Activated CD4-positive, alpha-beta T cell treated with anti-CD3 and anti-CD28 coated beads, Interleukin-2, amount 10 ng/mL, durations not matched to agents 7 days and 5 days (primary cell): ENCODE measurements around the gene UBE2H. TPM values are rescaled to one million over a fixed set of nuclear protein-coding genes. Genes with fewer than 3 reads are reported as not detected.
"Not testable (repeated sequence)": the region's sequence is repeated elsewhere in the genome, so short reads cannot be mapped to it uniquely, and the experiment has no call there.

Source experiments
- CTCF ChIA-PET: fragments of 350-600 bp; sonication (Branson Sonifier 250); formaldehyde crosslinking; loops from one replicate; lab custom pipeline; 2021; ENCODE audit warnings: antibody characterized with exemption; lab: Charles Lee
- POLR2A ChIA-PET: fragments of 350-600 bp; sonication (Branson Sonifier 250); formaldehyde crosslinking; loops from one replicate; lab custom pipeline; 2021; ENCODE audit warnings: antibody characterized with exemption; lab: Charles Lee
- DNase-seq: peaks from one replicate; pipeline ENCODE4 v3.0.0-alpha.2; 2020
- H3K27ac Mint-ChIP-seq: one replicate; pipeline ENCODE4 v1.8.0; 2021; ENCODE audit warnings: mild to moderate bottlenecking, moderate library complexity, mixed read lengths
- H3K27me3 Mint-ChIP-seq: one replicate; pipeline ENCODE4 v1.8.0; 2021; ENCODE audit warnings: mixed read lengths
- H3K36me3 Mint-ChIP-seq: one replicate; pipeline ENCODE4 v1.8.0; 2021; ENCODE audit warnings: low read depth, mixed read lengths
- H3K4me1 Mint-ChIP-seq: one replicate; pipeline ENCODE4 v1.8.0; 2021; ENCODE audit warnings: mixed read lengths
- H3K4me3 Mint-ChIP-seq: one replicate; pipeline ENCODE4 v1.8.0; 2021; ENCODE audit warnings: mild to moderate bottlenecking, moderate library complexity, mixed read lengths
- H3K9me3 Mint-ChIP-seq: one replicate; pipeline ENCODE4 v1.8.0; 2021; ENCODE audit warnings: mixed read lengths
- total RNA-seq, 2 experiments: library from RNA; stranded (reverse); gene quantifications; one replicate each; pipeline ENCODE4 v1.2.3, GENCODE V29; 2021

UBE2H gene
- total RNA-seq, 2 experiments from 2014 or later, result 34.9 to 40.3 TPM

- no peak overlapping the region for H3K27ac Mint-ChIP-seq
- H3K4me1 Mint-ChIP-seq, result peaks cover 31% of the 10 kb centered on the region
- ChIA-PET CTCF (no interaction called here), POLR2A (no interaction called here)
- DNase-seq, result no peak
- no peaks in the 10 kb centered on the region for H3K9me3 Mint-ChIP-seq
- H3K4me3 Mint-ChIP-seq, result no peak overlapping the region
- peaks cover 35% of the 10 kb centered on the region for H3K36me3 Mint-ChIP-seq
- no peaks in the 10 kb centered on the region for H3K27me3 Mint-ChIP-seq
Measured at GRCh38 chr7:129875745-129876411, 76.9 kb downstream of the UBE2H start.

GRCh38 chr7:129875160-129875559 lies 77.6 kb downstream of the UBE2H start:
- CTCF ChIA-PET, result interaction anchor here (0.8 kb wide), 1 partner anchor 9 kb away, joined by 4 read pairs; no protein-coding TSS in a partner anchor
- Mint-ChIP-seq H3K4me3 (no peak overlapping the region), H3K4me1 (peaks cover 26% of the 10 kb centered on the region), H3K27ac (no peak overlapping the region), H3K9me3 (no peaks in the 10 kb centered on the region), H3K27me3 (no peaks in the 10 kb centered on the region), H3K36me3 (peaks cover 35% of the 10 kb centered on the region)
- POLR2A ChIA-PET, result no interaction called here
- DNase-seq, result no peak

- H3K27me3 Mint-ChIP-seq, result no peaks in the 10 kb centered on the region
- CTCF ChIA-PET, result interaction anchor here (0.7 to 0.8 kb wide), 3 partner anchors 9 to 296 kb away, joined by 3 to 4 read pairs (median 4); no protein-coding TSS in a partner anchor
- POLR2A ChIA-PET, result no interaction called here
- peaks cover 21% of the 10 kb centered on the region for H3K4me1 Mint-ChIP-seq
- H3K9me3 Mint-ChIP-seq, result no peaks in the 10 kb centered on the region
- peaks cover 37% of the 10 kb centered on the region for H3K36me3 Mint-ChIP-seq
- no peak overlapping the region for H3K27ac Mint-ChIP-seq
- no peak overlapping the region for H3K4me3 Mint-ChIP-seq
- no peak for DNase-seq
Measured at GRCh38 chr7:129874722-129875121, 78.0 kb downstream of the UBE2H start.

GRCh38 chr7:129872054-129872453 lies 80.7 kb downstream of the UBE2H start:
- Mint-ChIP-seq H3K4me3 (no peak overlapping the region), H3K27ac (no peak overlapping the region), H3K9me3 (no peaks in the 10 kb centered on the region), H3K36me3 (peaks cover 23% of the 10 kb centered on the region), H3K27me3 (no peaks in the 10 kb centered on the region), H3K4me1 (peaks cover 3% of the 10 kb centered on the region)
- no peak for DNase-seq
- ChIA-PET CTCF (interaction anchor here (0.8 to 1.3 kb wide), 2 partner anchors 13 to 34 kb away, joined by 3 to 4 read pairs; no protein-coding TSS in a partner anchor), POLR2A (no interaction called here)

- ChIA-PET CTCF (no interaction called here), POLR2A (no interaction called here)
- Mint-ChIP-seq H3K36me3 (peaks cover 16% of the 10 kb centered on the region), H3K27me3 (no peaks in the 10 kb centered on the region), H3K4me1 (peaks cover 1% of the 10 kb centered on the region), H3K27ac (no peak overlapping the region), H3K4me3 (no peak overlapping the region), H3K9me3 (no peaks in the 10 kb centered on the region)
- no peak for DNase-seq
Measured at GRCh38 chr7:129870668-129871067, 82.1 kb downstream of the UBE2H start.

- H3K36me3 Mint-ChIP-seq, result peaks cover 10% of the 10 kb centered on the region
- H3K4me1 Mint-ChIP-seq, result peaks cover 10% of the 10 kb centered on the region
- ChIA-PET CTCF (interaction anchor here (1.1 kb wide), 1 partner anchor 9 kb away, joined by 4 read pairs; no protein-coding TSS in a partner anchor), POLR2A (no interaction called here)
- H3K9me3 Mint-ChIP-seq, result no peaks in the 10 kb centered on the region
- H3K27ac Mint-ChIP-seq, result no peak overlapping the region
- no peaks in the 10 kb centered on the region for H3K27me3 Mint-ChIP-seq
- no peak for DNase-seq
- no peak overlapping the region for H3K4me3 Mint-ChIP-seq
Measured at GRCh38 chr7:129866251-129866650, 86.5 kb downstream of the UBE2H start.

DNA sequence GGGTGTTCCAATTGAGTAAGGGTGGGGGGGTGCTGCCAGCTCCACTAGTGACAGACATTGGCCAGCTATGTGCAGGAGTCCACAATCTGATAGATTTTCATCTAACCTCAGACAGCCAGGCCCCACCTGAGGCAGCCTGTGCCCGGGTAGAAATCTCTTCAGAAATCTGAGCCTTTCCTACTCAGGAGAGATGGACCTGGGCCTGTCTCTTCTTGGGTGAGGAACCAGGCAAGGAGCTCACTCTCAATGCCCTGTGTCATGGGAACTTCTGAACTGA lies 86.9 kb downstream of the UBE2H start:
- no peak for DNase-seq
- H3K9me3 Mint-ChIP-seq, result no peaks in the 10 kb centered on the region
- CTCF ChIA-PET, result interaction anchor here (1.1 kb wide), 1 partner anchor 9 kb away, joined by 4 read pairs; no protein-coding TSS in a partner anchor
- POLR2A ChIA-PET, result no interaction called here
- H3K27me3 Mint-ChIP-seq, result no peaks in the 10 kb centered on the region
- H3K4me3 Mint-ChIP-seq, result no peak overlapping the region
- H3K4me1 Mint-ChIP-seq, result peaks cover 11% of the 10 kb centered on the region
- peak overlapping the region; percentile 58 for H3K27ac Mint-ChIP-seq
- H3K36me3 Mint-ChIP-seq, result peaks cover 9% of the 10 kb centered on the region

DNA sequence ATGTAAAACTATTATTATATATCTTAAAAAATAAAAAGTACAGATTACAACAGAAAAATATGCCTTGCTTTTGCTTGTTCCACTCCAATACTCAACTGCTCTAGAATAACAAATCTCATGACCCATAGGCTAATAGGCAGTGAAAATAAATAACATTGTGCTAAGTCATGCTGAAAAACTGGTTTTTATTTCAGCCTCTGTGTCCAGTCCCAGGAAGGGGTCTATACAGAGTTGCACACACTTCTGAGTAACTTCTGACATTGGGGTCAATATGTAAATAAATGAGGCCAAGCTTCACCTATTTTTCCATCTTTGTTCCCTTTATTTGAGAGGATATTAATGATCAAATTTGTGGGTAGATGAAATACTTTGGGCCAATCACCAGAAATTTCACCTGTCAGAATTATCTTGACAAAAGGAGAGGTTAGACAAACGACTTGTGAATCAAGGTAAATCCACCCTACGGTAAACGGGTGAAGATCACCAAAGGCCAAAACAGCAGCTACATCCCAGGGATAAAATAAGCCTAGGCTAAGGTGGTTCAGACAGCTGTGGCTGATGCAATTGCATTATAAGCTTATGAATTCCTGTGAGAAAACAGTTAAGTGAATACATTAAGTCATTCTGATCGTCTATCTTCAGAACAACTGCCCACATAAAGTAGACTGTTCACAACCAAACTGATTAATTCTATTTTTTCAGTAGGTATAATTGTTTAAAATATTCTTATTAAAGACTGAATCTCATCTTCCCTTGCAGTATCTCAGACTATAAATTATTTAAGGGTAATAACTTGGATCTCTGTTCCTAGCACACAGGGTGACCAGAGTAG lies 87.5 kb downstream of the UBE2H start:
- Mint-ChIP-seq H3K4me1 (peaks cover 14% of the 10 kb centered on the region), H3K27me3 (no peaks in the 10 kb centered on the region), H3K36me3 (peaks cover 9% of the 10 kb centered on the region), H3K27ac (peak overlapping the region; percentile 58), H3K4me3 (no peak overlapping the region), H3K9me3 (no peaks in the 10 kb centered on the region)
- no peak for DNase-seq
- ChIA-PET POLR2A (no interaction called here), CTCF (interaction anchor here (0.6 to 1.1 kb wide), 2 partner anchors 10 kb away, joined by 3 to 4 read pairs; no protein-coding TSS in a partner anchor)

- peaks cover 18% of the 10 kb centered on the region for H3K4me1 Mint-ChIP-seq
- H3K36me3 Mint-ChIP-seq, H3K27me3 Mint-ChIP-seq, POLR2A ChIA-PET, CTCF ChIA-PET, H3K27ac Mint-ChIP-seq, H3K9me3 Mint-ChIP-seq, H3K4me3 Mint-ChIP-seq, DNase-seq: not testable (repeated sequence)
Measured at GRCh38 chr7:129864676-129865075, 88.1 kb downstream of the UBE2H start.

- Mint-ChIP-seq H3K9me3 (no peaks in the 10 kb centered on the region), H3K36me3 (no peaks in the 10 kb centered on the region), H3K27ac (no peak overlapping the region), H3K4me1 (peaks cover 24% of the 10 kb centered on the region), H3K27me3 (no peaks in the 10 kb centered on the region), H3K4me3 (no peak overlapping the region)
- CTCF ChIA-PET, result no interaction called here
- no peak for DNase-seq
- POLR2A ChIA-PET, result no interaction called here
Measured at GRCh38 chr7:129864042-129864441, 88.7 kb downstream of the UBE2H start.

DNA sequence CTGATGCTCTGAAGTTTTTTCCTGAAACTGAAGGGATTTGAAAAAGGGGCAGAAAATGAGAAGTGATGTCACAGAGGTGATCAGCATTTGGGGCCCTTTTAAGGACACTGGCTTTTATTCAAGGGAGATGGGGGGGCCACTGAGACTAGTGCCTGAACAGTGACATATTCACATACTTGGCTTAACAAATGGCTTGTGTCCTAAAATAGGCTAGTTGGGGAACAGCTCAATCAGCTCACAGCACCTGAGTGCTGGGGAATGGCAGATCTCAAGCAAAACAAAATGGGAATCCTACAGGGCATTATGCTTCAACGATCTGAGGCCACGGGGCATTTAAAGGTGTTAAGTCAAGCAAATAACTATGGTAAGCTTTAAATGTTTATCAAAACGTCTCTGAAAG lies 90.1 kb downstream of the UBE2H start:
- Mint-ChIP-seq H3K4me3 (no peak overlapping the region), H3K27me3 (no peaks in the 10 kb centered on the region), H3K9me3 (no peaks in the 10 kb centered on the region), H3K4me1 (peaks cover 27% of the 10 kb centered on the region), H3K27ac (no peak overlapping the region), H3K36me3 (no peaks in the 10 kb centered on the region)
- DNase-seq, result no peak
- CTCF ChIA-PET, result interaction anchor here (0.6 to 0.8 kb wide), 2 partner anchors 15 to 69 kb away, joined by 3 to 5 read pairs; no protein-coding TSS in a partner anchor
- POLR2A ChIA-PET, result no interaction called here

- H3K4me1 Mint-ChIP-seq, result peaks cover 30% of the 10 kb centered on the region
- H3K36me3 Mint-ChIP-seq, H3K27ac Mint-ChIP-seq, H3K27me3 Mint-ChIP-seq, H3K4me3 Mint-ChIP-seq, POLR2A ChIA-PET, H3K9me3 Mint-ChIP-seq, DNase-seq: not testable (repeated sequence)
- CTCF ChIA-PET, result interaction anchor here (1.4 kb wide), 1 partner anchor 36 kb away, joined by 3 read pairs; no protein-coding TSS in a partner anchor
Measured at GRCh38 chr7:129860784-129861183, 92.0 kb downstream of the UBE2H start.

- DNase-seq, result no peak
- H3K27me3 Mint-ChIP-seq, result no peaks in the 10 kb centered on the region
- H3K9me3 Mint-ChIP-seq, result no peaks in the 10 kb centered on the region
- no peak overlapping the region for H3K27ac Mint-ChIP-seq
- CTCF ChIA-PET, result interaction anchor here (0.9 kb wide), 1 partner anchor 12 kb away, joined by 3 read pairs; no protein-coding TSS in a partner anchor
- H3K4me3 Mint-ChIP-seq, result no peak overlapping the region
- peaks cover 4% of the 10 kb centered on the region for H3K36me3 Mint-ChIP-seq
- POLR2A ChIA-PET, result no interaction called here
- H3K4me1 Mint-ChIP-seq, result peaks cover 34% of the 10 kb centered on the region
Measured at GRCh38 chr7:129859183-129859582, 93.6 kb downstream of the UBE2H start.
